Caco-2 (cell line): ENCODE results near the gene MEGF11. TPM values are rescaled to one million over a fixed set of nuclear protein-coding genes. Genes with fewer than 3 reads are reported as not detected.

Source experiments
- BruUV-seq: library from RNA; stranded (reverse); fragments of 400-500 nt; replicated peaks from 2 replicates; lab custom pipeline; 2021; lab: Mats Ljungman, UMichigan
- CTCF ChIA-PET: fragments of 300-600 bp; sonication (Branson Sonifier 250); formaldehyde crosslinking; loops from one replicate; lab custom pipeline; 2022; ENCODE audit warnings: antibody characterized with exemption; lab: Charles Lee
- POLR2A ChIA-PET: fragments of 300-600 bp; sonication (Branson Sonifier 250); formaldehyde crosslinking; loops from one replicate; lab custom pipeline; 2022; ENCODE audit warnings: antibody characterized with exemption; lab: Charles Lee
- DNase-seq, 2 experiments: peaks; one replicate each; pipeline versions ENCODE4 v3.0.0 to v3.0.0-alpha.2; 2020 to 2022
- H3K27me3 ChIP-seq: replicated peaks from 2 replicates; pipeline ENCODE4 v1.6.0; 2011; ENCODE audit warnings: low read length; ENCODE audit not compliant: control insufficient read depth, insufficient read depth
- H3K36me3 ChIP-seq: 2 replicates; pipeline ENCODE4 v1.5.1; 2011; ENCODE audit warnings: low read length; ENCODE audit not compliant: control insufficient read depth, insufficient read depth
- H3K4me1 ChIP-seq: fragments of 250-450 bp; sonication (Bioruptor Pico); 2 replicates; pipeline ENCODE4 v1.5.1; 2020; ENCODE audit warnings: mild to moderate bottlenecking
- H3K4me3 ChIP-seq: 2 replicates; pipeline ENCODE4 v1.5.1; 2011; ENCODE audit warnings: low read depth, mild to moderate bottlenecking, control low read depth, low read length
- H3K9me3 ChIP-seq: fragments of 250-450 bp; sonication (Bioruptor Pico); 2 replicates; pipeline ENCODE4 v1.5.1; 2020; ENCODE audit warnings: mild to moderate bottlenecking, moderate library complexity
- H3K27ac Mint-ChIP-seq: one replicate; pipeline ENCODE4 v1.8.0; 2022; ENCODE audit warnings: mixed read lengths; ENCODE audit not compliant: unreplicated experiment
- H3K27me3 Mint-ChIP-seq: one replicate; pipeline ENCODE4 v1.8.0; 2022; ENCODE audit warnings: mixed read lengths; ENCODE audit not compliant: insufficient read depth, unreplicated experiment
- H3K36me3 Mint-ChIP-seq: one replicate; pipeline ENCODE4 v1.8.0; 2022; ENCODE audit warnings: mild to moderate bottlenecking, mixed read lengths; ENCODE audit not compliant: insufficient read depth, unreplicated experiment
- H3K4me1 Mint-ChIP-seq: one replicate; pipeline ENCODE4 v1.8.0; 2022; ENCODE audit warnings: low read depth, mixed read lengths; ENCODE audit not compliant: unreplicated experiment
- H3K4me3 Mint-ChIP-seq: one replicate; pipeline ENCODE4 v1.8.0; 2022; ENCODE audit warnings: mild to moderate bottlenecking, moderate library complexity, mixed read lengths; ENCODE audit not compliant: unreplicated experiment
- H3K9me3 Mint-ChIP-seq: one replicate; pipeline ENCODE4 v1.8.0; 2022; ENCODE audit warnings: mixed read lengths; ENCODE audit not compliant: unreplicated experiment
- CTCF ChIP-seq, 2 experiments: fragments of 200-600 bp in 1 of 2; IDR thresholded peaks; 1 replicate in 1 of 2; 2 replicates in 1 of 2; pipeline versions ENCODE4 v1.5.1 to v1.8.0; 2011 to 2022; ENCODE audit warnings: antibody characterized with exemption in 1 of 2, control low read depth in 1 of 2, inconsistent platforms in 1 of 2, low read depth in 1 of 2, low read length in 1 of 2, mild to moderate bottlenecking in 1 of 2, moderate library complexity in 1 of 2; ENCODE audit not compliant: insufficient read depth in 1 of 2, severe bottlenecking in 1 of 2, unreplicated experiment in 1 of 2
- intact Hi-C: fragments of 100-400 bp; cut with micrococcal nuclease; formaldehyde crosslinking; loops from one replicate; pipeline ENCODE4 v1.10.0; 2022; ENCODE audit not compliant: unreplicated experiment
- total RNA-seq: library from RNA; stranded (reverse); gene quantifications from 2 replicates; pipeline ENCODE4 v1.2.3, GENCODE V29; 2022

The MEGF11 gene
- total RNA-seq, 1 experiment from 2014 or later, result 0.66 TPM

GRCh38 chr15:66066005-66066404 is 187.5 kb downstream of the MEGF11 start:
- Mint-ChIP-seq H3K4me3 (no peak overlapping the region), H3K4me1 (no peaks in the 10 kb centered on the region), H3K9me3 (no peaks in the 10 kb centered on the region), H3K27ac (no peak overlapping the region), H3K27me3 (peaks cover 6% of the 10 kb centered on the region), H3K36me3 (no peaks in the 10 kb centered on the region)
- TF ChIP-seq CTCF (IDR thresholded peaks at IDR 0.05; ENCODE audit: insufficient read depth in 1 of 2, low read depth in 1 of 2, low read length in 1 of 2, severe bottlenecking in 1 of 2, unreplicated experiment in 1 of 2), result no peak
- intact Hi-C loops, result no loop called here
- H3K27me3 ChIP-seq, result no peaks in the 10 kb centered on the region
- ChIA-PET CTCF (no interaction called here), POLR2A (no interaction called here)
- no TSS peak for BruUV-seq
- no peak for DNase-seq
- H3K9me3 ChIP-seq, result no peaks in the 10 kb centered on the region
- no peak overlapping the region for H3K4me3 ChIP-seq
- no peaks in the 10 kb centered on the region for H3K36me3 ChIP-seq
- no peaks in the 10 kb centered on the region for H3K4me1 ChIP-seq

- H3K27me3 Mint-ChIP-seq, result peaks cover 11% of the 10 kb centered on the region
- POLR2A ChIA-PET, result no interaction called here
- no peaks in the 10 kb centered on the region for H3K36me3 Mint-ChIP-seq
- no peak overlapping the region for H3K27ac Mint-ChIP-seq
- Histone ChIP-seq H3K9me3 (no peaks in the 10 kb centered on the region), H3K27me3 (no peaks in the 10 kb centered on the region), H3K4me3 (no peak overlapping the region), H3K36me3 (no peaks in the 10 kb centered on the region), H3K4me1 (no peaks in the 10 kb centered on the region)
- BruUV-seq, result no TSS peak
- H3K9me3 Mint-ChIP-seq, result no peaks in the 10 kb centered on the region
- no peak overlapping the region for H3K4me3 Mint-ChIP-seq
- H3K4me1 Mint-ChIP-seq, result no peaks in the 10 kb centered on the region
- no peak for DNase-seq
- TF ChIP-seq CTCF (IDR thresholded peaks at IDR 0.05; ENCODE audit: insufficient read depth in 1 of 2, low read depth in 1 of 2, low read length in 1 of 2, severe bottlenecking in 1 of 2, unreplicated experiment in 1 of 2), result no peak
- intact Hi-C loops, result no loop called here
- CTCF ChIA-PET, result no interaction called here
Measured at GRCh38 chr15:66065325-66065724, 188.2 kb downstream of the MEGF11 start.

GRCh38 chr15:66063147-66063546 is 190.4 kb downstream of the MEGF11 start:
- no peak for DNase-seq
- CTCF ChIA-PET, result no interaction called here
- Mint-ChIP-seq H3K4me1 (no peaks in the 10 kb centered on the region), H3K36me3 (no peaks in the 10 kb centered on the region), H3K27ac (no peak overlapping the region), H3K4me3 (no peak overlapping the region), H3K9me3 (no peaks in the 10 kb centered on the region), H3K27me3 (peaks cover 16% of the 10 kb centered on the region)
- no peaks in the 10 kb centered on the region for H3K9me3 ChIP-seq
- intact Hi-C loops, result no loop called here
- no peak overlapping the region for H3K4me3 ChIP-seq
- BruUV-seq, result no TSS peak
- no peak for TF ChIP-seq CTCF (IDR thresholded peaks at IDR 0.05; ENCODE audit: insufficient read depth in 1 of 2, low read depth in 1 of 2, low read length in 1 of 2, severe bottlenecking in 1 of 2, unreplicated experiment in 1 of 2)
- H3K36me3 ChIP-seq, result no peaks in the 10 kb centered on the region
- H3K27me3 ChIP-seq, result no peaks in the 10 kb centered on the region
- POLR2A ChIA-PET, result no interaction called here
- H3K4me1 ChIP-seq, result no peaks in the 10 kb centered on the region
